ENCODE measurements around the gene NCAN. TPM values are rescaled to one million over a fixed set of nuclear protein-coding genes. Genes with fewer than 3 reads are reported as not detected.

The NCAN gene
- total and polyA plus RNA-seq, 2 of the 13 experiments (the other 11 are each of a cell fraction or from before 2014, with no cell fraction given), result not detected

DNA sequence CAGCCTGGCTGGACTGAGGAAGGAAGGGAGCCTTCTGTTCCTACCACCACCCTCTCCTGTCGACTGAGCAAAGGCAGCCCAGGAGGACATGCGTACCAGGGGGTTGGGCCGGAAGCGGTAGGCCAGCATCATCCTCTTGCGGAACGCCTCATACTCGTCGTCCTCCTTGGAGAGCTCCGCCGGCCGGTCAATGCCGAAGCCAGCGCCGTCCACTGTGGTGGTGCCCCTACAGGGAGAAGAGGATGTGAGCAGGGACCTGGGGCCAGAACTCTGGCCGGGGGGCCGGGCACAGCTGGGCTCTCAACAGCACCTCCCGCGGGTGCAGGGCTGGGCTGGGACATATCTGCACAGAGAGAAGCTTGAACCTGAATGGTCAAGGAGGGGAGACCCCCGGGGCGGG is 65.1 kb downstream of the NCAN start:
- 92% methylated on average over 11 of the region's 20 CpGs for WGBS (ENCODE audit: low lambda C conversion rate)
- peaks cover 14 to 32% of the 10 kb centered on the region in 2 experiments; a peak in 4 of 5 replicates for H3K36me3 ChIP-seq (replicated peaks in 1 of 2; ENCODE audit: control insufficient read depth in 1 of 2, insufficient read depth in 2 of 2, low read length in 2 of 2)
- ChIA-PET CTCF (ENCODE audit: low intra/inter-chr PET ratio, low total read pairs) (no interaction called here), POLR2A (no interaction called here)
- no peaks in the 10 kb centered on the region for H3K9me3 ChIP-seq (ENCODE audit: low read length)
- intact Hi-C loops (cut with micrococcal nuclease; ENCODE audit: unreplicated experiment), result no loop called here
- no peaks in the 10 kb centered on the region for H4K20me1 ChIP-seq (ENCODE audit: insufficient read depth, low read length)
- no TSS peak for BruUV-seq (replicated peaks)
- H3K9ac ChIP-seq (ENCODE audit: insufficient read depth, low read depth, low read length), result no peak overlapping the region
- no peaks in the 10 kb centered on the region for H3K27me3 ChIP-seq (ENCODE audit: control insufficient read depth in 1 of 2, insufficient read depth in 2 of 2, low read length in 2 of 2)
- peaks cover 31% of the 10 kb centered on the region for H3K4me1 ChIP-seq (ENCODE audit: insufficient read depth, low read length)
- FAIRE-seq (no peak), DNase-seq (ENCODE audit: low spot score) (no peak), ATAC-seq (no peak)
- no peak overlapping the region for H3K4me3 ChIP-seq (replicated peaks in 1 of 3; ENCODE audit: insufficient read depth in 1 of 3, low read depth in 2 of 3, low read length in 3 of 3)
- in situ Hi-C loops (cut with HindIII; ENCODE audit: extremely low pct_ligation_motif_present, low pct_unique_long_range_greater_than_20kb), result no loop called here
- H3K79me2 ChIP-seq (ENCODE audit: insufficient read depth, low read length), result no peaks in the 10 kb centered on the region
- no peak overlapping the region for H3K4me2 ChIP-seq (ENCODE audit: low read depth, low read length)
- no peak overlapping the region for H3K27ac ChIP-seq (ENCODE audit: extremely low read length, insufficient read depth, low read length)
- TF ChIP-seq ZIK1 (CRISPR knock-in tag; IDR thresholded peaks at IDR 0.05; ENCODE audit: borderline replicate concordance, low read depth), result no peak
- TF ChIP-seq, protein P1, sequence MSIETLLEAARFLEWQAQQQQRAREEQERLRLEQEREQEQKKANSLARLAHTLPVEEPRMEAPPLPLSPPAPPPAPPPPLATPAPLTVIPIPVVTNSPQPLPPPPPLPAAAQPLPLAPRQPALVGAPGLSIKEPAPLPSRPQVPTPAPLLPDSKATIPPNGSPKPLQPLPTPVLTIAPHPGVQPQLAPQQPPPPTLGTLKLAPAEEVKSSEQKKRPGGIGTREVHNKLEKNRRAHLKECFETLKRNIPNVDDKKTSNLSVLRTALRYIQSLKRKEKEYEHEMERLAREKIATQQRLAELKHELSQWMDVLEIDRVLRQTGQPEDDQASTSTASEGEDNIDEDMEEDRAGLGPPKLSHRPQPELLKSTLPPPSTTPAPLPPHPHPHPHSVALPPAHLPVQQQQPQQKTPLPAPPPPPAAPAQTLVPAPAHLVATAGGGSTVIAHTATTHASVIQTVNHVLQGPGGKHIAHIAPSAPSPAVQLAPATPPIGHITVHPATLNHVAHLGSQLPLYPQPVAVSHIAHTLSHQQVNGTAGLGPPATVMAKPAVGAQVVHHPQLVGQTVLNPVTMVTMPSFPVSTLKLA (IDR thresholded peaks at IDR 0.05), result no peak
- TF ChIP-seq, protein P2, sequence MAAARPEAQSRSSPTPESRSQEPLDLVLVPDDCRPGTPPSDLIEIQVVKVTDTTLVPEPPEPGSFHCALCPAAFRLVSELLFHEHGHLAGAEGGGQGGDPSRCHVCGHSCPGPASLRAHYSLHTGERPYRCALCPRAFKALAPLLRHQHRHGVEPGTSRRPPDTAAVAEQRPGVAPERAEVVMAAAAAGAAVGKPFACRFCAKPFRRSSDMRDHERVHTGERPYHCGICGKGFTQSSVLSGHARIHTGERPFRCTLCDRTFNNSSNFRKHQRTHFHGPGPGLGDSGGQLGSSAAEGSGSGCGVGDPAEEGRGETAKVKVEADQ (CRISPR knock-in tag; IDR thresholded peaks at IDR 0.05; ENCODE audit: borderline replicate concordance), result no peak
- TF ChIP-seq ZNF678 (CRISPR knock-in tag; IDR thresholded peaks at IDR 0.05), result no peak
- TF ChIP-seq, protein P3, sequence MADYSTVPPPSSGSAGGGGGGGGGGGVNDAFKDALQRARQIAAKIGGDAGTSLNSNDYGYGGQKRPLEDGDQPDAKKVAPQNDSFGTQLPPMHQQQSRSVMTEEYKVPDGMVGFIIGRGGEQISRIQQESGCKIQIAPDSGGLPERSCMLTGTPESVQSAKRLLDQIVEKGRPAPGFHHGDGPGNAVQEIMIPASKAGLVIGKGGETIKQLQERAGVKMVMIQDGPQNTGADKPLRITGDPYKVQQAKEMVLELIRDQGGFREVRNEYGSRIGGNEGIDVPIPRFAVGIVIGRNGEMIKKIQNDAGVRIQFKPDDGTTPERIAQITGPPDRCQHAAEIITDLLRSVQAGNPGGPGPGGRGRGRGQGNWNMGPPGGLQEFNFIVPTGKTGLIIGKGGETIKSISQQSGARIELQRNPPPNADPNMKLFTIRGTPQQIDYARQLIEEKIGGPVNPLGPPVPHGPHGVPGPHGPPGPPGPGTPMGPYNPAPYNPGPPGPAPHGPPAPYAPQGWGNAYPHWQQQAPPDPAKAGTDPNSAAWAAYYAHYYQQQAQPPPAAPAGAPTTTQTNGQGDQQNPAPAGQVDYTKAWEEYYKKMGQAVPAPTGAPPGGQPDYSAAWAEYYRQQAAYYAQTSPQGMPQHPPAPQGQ (CRISPR knock-in tag; IDR thresholded peaks at IDR 0.05; ENCODE audit: borderline replicate concordance), result no peak
- no peak overlapping the region for H2AFZ ChIP-seq (ENCODE audit: low read length)

Data from HepG2 (cell line).